ENCODE data around the gene SYT5.
"Not testable (repeated sequence)": the region's sequence is repeated elsewhere in the genome, so short reads cannot be mapped to it uniquely, and the experiment has no call there.

SYT5 gene

DNA sequence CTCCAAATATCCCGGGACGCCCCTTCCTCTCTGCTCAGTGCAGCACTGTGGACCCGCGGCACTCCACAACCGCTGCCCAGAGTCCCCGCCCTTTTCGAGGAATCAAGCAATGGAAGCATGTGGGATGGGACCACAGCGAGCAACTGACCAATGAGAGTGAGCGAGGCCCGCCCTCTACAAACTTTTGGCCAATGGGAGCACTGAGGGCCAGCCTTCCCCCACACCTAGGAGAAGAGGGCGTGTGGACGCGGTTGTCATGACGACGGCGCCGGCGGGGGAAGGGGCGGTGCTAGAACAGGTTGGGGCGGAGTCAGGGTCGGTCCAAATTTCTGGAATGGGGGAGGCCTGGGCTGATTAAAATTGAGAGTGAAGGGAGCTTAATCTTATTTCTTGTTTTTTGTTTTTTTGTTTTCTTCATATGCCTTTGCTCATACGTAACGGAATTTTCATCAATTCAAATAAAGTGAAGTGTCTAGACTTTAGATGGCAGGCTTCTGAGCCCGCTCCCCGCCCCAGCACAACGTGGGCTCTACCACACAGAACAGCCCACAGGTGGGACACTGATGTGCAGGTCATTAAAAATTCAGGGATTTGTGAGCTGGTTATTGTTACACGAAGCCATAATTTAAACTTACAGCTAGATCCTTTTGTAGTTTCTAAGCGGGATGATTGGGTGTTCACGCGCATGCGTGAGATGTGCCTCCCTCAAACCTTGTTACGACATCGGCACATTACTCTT lies 13.4 kb downstream of the SYT5 start, which contains the start of gene DNAAF3:
TSS of gene DNAAF3 (minus strand) at position 84 of the 739 bp plus-strand sequence. CDS start 200 bp downstream, outside the sequence.
- peak; percentile 95 for DNase-seq

DNA sequence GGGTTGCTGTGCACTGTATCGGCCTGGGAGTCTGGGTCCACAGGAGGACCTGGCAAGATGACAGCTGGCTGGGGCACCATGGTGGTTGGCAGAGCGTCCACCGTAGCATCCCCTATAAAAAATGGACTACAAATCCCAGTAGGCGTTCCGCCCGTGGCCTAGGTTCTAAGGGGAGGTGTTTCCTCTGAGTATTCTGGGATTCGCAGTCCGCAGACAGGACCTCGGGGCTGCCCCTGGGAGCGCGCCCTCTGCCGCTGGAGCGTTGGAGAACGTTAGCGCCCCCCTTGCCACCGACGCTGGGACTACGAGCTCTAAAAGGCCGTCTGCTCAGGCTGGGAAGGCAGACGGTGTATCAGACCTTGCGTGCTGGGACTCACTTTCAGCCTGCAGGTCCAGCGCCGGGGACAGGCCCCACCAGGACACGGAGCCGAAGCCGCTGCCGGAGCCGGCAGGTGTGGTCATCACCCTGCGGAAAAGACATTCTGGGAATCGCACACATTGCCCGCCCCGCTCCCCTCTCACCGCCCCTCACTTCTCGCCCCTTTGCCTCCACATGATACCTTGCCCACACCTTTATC lies 14.0 kb downstream of the SYT5 start:
- peak; percentile 75 for DNase-seq

DNA sequence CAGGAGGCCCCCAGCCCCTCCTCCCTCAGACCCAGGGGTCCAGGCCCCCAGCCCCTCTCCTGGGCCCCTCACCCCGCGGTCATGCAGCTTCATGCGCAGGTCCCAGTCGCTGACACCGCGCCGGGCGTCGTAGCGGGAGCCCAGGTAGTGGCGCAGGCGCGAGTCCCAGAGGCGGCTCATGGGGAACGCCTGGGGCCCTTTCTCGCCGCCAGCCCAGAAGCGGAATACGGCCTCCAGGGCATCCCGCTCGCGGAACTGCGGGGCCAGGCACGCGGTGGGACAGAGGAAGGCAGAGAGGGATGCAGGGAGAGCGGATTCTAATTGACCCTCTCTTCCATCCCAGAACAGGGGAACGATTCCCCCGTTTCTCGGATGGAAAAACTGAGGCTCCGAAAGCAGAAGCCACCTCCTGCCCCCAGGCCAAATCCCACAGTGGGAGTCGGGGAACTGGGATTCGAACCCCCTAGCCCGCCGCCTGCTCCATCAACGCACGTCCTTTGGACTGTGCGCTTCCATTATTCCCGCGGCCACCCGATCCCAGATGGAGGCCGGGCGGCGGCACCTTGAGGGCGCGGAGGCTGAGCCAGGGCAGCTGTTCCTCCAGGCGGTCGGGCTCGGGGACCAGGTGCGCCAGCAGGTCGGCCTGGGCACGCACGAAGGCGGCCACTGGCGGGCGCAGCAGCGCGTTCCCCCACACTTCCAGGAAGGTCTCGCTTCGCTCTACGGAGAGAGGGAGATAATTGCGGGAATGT lies 18.3 kb downstream of the SYT5 start:
- no peak for DNase-seq

DNA sequence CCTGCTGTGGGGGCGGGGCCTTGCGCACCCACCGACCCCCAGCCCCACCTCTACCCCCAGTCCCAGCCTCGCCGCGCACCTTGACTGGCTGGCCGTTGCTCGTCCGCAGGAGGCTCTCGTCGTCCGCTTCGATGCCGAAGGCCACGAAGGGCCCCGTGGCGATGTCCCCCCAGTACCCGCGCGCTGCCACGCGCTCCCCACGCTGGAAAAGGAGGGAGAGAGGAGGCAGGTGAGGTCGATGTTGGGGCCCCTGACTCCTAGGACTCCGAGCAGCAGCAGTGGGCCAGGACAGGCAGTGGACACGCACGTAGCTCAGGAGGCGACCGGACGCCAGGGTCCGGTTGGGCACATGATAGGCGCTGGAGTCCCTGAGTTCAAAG lies 19.1 kb downstream of the SYT5 start:
- DNase-seq = no peak

DNA sequence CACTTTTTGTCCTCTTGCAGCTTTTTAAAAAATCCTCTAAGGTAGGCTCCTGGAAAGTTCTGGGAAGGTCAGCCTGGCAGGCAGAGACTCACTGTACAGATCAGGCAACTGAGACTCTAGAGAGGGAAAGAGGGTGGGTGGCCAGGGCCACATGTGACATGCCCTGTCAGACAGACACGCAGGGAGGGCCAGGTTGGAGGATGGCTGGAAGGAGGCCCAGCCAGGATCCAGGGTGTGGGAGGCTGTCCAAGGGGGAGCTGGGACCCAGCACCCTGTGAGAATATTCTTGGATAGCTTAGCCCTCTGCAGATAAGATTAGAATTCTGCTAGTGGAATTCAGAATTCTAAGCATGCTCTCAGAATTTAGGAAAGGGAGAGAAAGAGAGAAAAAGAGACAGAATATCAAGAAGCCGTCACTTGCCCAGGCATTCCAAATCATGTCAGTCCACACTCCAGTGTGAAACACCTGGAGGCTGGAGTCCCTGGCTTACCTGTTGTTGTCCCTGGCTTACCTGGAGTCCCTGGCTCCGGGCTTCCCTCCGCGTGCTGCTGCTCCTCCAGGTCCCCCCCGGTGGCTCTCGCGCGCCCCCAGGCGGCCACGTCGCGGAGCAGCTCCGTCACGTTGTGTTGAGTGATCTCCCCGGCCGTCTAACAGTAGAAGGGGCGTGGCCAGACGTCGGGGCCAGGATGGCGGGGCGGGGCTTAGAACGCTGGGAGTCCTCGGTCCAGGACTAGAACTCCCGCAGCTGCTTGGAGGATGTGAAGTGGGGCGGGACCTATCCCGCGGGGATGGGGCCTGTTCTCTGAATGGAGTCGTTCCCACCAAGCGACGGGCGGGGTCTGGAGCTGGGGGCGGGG lies 19.7 kb downstream of the SYT5 start:
- DNase-seq = peak; percentile 89

DNA sequence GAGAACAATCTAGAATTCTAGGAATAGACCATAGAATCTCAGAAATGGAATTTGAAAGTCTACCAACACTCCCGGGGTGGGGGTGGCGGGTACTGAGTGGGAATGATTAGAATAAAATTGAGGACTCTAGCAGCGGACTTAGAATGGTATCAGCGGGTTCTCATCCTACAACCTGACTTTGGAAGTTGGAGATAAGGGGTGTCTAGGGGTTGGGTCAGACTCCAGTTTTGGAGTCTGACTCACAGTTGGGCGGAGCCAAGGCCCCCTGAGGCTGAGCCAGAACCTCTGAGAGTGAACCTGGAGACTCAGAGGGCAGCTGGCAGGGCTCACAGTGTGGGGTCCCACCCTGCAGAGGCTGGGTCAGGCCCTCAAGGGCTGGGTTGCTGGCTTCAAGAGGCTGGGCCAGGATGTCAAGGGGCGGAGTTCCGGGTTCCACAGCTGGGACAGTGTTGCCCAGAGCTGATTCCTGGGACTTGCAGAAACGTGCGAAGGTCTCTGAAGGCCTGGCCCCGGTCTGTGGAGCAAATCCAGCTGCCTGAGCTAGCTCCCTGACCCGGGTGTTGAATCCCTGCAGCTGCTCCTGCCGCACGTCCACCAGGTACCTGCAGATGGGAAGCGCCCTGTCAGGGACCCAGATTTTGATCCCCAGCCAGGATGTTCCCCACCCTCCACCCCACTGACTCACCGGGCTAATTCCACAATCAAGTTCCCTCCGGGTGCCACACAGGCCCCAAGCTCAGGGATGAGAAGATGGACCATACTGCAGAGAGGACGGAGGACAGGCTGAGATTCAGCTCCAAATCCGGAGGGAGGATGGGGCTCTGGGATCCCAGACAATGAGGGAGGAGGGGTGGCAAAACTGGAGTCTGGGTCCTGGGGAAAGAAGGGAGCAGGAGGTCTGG lies 21.0 kb downstream of the SYT5 start:
- DNase-seq = no peak

DNA sequence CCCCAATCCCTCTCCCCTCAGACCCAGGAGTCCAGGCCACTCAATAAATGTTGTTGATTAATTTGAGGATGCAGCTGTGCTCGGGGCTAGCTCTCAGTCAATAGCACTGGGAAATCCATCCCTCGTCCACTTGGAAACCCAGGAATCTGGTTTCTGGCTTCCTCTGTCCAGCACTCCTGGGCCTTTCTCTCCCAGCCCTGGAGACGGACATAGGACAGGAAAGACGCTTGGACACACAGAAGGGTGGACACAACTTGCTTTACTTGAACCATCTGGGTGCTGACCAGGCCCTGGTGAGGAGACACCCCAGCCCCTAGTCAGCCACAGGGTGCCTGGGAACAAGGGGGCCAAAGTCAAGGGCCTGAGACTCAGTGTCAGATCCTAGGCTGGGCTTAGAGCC lies 21.7 kb downstream of the SYT5 start:
- DNase-seq = no peak

DNA sequence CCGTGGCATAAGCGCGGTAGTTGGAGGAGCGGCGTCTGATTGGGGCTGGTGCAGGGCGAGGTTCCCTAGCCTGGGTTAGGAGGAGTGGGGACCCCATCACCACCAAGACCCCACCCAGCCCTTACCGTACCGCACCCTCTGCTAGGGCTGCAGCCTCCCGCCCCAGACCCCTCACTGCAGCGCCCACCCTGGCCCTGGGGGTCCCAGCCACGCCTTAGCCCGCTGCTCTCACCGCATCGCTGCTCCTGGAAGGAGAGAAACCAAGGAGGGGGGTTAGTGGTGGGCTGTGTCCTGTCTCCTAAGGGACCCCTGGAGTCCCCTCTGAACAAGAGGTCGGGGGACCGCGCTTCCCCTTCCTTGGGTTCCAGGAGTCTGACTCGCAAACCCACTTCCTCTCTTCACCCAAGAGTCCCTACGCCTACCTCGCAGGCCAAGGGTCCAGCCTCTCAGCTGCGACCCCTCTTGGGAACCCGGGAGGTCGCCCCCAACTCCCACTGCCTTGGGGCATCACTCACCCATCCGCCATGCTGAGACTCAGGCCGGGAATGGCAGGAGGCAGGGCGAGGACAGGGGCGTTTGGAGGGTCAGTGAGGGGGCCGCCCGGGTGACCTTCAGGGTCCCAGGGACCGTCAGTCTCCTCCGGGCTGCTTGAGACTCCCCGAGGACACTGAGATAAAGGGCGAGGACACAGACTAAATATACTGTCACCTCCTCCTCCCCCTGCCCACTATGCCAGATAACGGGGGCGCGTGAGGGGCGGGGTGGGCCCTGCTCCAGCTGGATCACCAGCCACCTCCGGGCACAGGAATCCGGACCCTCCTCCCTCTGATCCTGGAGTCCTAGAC lies 22.8 kb downstream of the SYT5 start, which contains the start of gene TNNI3:
TSS of gene TNNI3 (minus strand) at position 669 of the 845 bp plus-strand sequence. CDS start at position 526, 143 bp downstream.
- DNase-seq = no peak

DNA sequence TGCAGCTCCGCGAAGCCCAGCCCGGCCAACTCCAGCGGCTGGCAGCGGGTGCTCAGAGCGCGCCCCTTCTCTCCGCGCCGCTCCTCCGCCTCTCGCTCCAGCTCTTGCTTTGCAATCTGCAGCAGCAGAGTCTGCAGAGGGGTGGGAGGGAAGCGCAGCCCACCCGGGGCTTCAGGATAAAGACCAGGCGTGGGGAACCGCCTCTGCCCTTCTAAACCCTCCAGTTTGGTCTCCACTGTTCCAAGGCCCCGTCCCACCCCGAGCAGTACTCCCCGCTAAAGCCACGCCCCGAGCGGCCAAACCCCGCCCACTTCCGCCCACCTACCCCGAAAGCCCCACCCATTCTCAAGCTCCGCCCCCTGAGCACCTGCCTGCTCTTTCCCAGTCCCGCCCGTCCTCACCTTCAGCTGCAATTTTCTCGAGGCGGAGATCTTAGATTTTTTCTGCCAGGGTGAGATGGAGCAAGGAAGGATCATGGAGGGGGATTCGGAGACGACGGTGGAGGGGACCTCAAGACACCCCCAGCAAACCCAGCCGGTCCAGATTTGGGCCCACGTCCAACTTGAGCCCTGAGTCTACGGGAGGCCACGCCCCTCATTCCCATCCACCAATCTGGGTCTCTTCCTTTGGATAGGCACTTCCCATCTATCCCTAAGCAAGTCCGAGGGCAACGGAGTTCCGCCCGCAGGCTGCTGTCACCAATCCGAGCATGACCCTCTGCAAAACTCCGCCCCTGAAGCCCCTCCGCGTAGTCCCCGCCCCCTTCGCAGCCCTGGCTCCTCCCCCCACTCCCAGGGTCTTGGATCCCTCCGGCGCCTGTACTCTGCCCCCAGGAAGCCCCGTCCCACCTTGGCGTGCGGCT lies 23.7 kb downstream of the SYT5 start:
- peak; percentile 85 for DNase-seq

DNA sequence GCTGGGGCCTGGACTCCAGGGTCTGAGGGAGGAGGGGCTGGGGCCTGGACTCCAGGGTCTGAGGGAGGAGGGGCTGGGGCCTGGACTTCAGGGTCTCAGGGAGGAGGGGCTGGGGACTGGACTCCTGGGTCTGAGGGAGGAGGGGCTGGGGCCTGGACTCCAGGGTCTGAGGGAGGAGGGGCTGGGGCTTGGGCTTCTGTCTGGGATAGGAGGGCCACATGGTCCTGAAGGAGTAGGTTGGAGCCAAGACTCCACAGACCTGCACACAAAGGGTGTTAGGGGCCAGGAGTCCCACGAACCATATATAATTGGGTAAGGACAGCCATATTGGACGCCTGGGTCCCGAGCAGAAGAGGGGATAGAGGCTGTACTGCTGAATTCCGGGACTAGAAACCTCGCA lies 24.3 kb downstream of the SYT5 start:
- DNase-seq = not testable (repeated sequence)

DNA sequence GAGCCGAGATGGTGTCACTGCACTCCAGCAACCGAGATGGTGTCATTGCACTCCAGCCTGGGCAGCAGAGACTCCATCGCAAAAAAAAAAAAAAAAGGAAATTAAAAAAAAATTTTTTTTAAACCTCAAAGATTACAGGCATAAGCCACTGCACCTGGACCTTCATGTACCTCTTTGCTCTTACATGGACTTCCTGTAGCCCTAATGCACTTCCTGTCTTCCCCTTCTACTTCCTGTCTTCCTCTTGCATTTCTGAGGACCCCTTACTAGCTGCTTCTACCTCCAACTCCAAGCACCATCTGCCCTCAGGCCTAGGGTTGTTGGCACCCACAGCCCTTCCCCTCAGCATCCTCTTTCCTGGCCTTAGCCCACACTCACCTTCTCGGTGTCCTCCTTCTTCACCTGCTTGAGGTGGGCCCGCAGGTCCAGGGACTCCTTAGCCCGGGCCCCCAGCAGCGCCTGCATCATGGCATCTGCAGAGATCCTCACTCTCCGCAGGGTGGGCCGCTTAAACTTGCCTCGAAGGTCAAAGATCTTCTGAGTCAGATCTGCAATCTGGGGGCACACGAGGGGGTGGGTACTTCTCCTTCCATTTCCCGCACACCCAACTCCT lies 26.3 kb downstream of the SYT5 start:
- no peak for DNase-seq

DNA sequence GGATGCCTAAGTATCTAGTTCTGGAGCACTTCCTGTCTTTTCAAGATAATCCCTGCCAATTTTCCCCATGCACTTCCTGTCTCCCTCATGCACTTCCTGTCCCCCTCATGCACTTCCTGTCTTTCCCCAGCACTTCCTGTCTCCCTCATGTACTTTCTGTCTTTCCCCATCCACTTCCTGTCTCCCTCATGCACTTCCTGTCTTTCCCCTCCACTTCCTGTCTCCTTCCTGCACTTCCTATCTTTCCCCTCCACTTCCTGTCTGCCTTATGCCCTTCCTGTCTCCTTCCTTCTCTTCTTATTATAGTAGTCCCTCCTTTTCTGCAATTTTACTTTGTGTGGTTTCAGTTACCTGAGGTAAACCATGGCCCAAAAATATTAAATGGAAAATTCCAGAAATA lies 28.1 kb downstream of the SYT5 start:
- no peak for DNase-seq

DNA sequence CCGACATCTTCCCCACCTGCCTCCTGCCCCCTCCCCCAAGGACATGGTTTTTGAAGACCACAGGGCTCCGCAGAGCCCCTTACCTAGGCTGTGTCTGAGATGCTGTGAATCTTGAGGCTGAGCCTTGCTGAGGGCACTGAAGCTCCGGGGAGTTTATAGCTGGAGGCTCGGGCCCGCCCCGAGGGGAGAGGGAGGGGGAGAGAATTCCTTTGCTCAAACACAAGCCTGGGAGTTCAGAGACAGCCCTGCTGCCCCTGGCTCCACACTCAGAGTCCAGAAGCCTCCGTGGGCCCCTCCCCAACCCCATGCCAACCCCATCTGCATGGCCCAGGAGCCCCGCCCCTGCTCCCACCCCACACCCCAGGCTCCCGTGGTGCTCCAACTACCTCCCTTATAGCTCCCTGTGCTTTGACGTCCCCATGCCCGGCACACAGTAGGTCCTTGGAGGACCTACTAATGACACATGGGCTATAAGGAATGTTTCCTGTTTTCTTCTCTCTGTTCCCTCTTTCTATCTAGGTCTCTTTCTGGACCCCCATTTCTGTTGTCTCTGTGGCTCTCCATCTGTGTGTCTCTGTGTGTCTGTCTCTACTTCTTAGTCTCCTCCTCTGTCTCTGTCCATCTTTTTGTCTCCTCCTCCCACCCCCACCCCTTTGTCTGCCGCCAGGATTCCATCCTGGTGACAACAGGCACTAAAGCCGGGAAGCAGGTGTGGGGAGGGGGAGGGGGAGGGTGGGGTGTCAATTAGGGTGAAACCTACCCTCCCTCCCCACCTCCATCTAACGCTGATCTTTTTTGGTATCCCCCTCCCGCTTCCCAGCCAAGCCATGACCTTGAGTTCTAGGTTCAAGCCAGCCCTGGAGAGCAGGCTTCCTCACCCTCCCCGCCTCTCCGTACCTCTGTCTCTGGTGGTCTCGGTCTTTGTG lies 30.7 kb downstream of the SYT5 start, which contains the start of gene TNNT1:
TSS of gene TNNT1 (minus strand) at position 129 of the 926 bp plus-strand sequence. CDS start 2,049 bp downstream, outside the sequence.
- DNase-seq = no peak

DNA sequence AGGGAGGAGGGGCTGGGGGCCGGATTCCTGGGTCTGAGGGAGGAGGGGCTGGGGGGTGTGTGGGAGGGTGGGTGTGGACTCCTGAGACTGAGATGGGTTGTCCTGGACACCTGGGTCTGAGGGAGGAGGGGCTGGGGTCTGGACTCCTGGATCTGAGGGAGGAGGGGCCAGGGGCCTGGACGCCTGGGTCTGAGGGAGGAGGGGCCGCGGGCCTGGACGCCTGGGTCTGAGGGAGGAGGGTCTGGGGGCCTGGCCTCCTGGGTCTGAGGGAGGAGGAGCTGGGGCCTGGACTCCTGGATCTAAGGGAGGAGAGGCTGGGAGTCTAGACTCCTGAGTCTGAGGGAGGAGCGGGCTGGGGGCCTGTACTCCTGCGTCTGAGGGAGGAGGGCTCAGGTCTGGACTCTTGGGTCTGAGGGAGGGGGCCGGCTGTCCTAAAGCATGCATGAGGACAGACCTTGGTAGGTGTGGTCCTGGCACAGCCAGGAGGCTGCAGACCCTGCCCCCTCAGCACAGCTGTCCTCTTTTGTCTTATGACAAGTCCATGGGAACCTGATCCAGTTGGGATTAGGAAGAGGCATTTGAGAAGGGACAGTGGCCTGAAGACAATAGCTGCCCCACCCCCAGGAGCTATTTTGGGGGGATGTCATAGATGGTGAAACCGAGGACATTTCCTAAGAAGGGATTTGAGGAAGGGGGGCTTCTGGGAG lies 32.4 kb downstream of the SYT5 start:
- no peak for DNase-seq

DNA sequence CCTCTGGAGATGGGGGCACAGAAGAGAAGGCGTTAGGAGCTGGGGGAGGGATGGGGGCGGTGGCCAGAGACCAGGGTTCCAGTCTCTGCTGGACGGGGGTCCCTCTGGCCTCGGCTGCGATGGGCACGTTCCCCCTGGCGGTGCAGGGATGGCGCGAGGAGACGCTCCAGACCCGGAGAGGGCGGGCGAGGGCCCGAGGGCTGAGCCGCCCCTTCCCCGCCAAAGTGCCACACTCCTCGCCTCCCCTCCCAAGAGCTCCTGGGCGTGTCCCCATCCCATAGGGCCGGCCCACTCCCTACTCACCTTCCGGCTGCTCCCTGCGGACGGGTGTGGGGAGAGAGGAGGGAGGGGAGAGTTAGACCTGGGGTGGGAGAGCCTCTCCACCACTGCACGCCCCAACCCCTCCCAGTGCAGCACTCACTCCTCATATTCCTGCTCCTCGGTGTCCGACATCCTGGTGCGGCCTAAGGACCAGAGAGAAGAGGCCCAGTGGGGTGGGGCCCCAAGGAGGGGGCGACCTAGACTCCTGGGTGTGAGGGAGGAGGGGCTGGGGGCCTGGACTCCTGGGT lies 33.3 kb downstream of the SYT5 start:
- DNase-seq = peak; percentile 79

DNA sequence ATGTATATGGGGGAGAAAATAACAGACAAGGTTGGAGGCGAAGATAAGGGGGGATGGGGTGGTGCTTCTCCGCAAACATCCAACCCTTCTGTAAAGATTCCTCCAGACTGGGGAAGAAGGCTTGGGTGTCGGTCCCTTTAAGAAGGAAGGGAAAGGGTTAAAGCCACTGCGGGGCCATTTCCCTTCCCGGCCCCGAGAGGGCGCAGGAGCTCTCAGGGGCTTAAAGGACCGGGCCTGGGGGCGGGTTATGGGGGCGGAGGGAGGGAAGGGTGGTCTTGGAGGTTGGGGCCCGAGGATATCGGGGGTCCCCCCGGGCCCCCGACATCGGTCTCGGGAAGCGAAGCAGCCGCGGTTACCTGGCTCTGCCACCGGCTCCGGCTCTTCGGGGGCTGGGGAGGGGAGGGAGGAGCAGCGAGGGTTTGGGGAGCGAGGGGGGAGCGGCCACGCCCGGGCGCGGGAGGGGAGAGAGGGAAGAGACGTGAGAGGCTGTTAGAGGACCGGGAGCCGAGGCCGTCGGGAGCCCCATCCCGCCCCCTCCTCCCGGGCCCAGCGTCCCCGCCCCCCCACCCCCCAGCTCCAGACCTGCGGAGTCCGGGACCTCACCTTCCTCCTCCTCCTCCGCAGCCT lies 33.9 kb downstream of the SYT5 start:
- DNase-seq = peak; percentile 67
